Measurements from ENCODE around the gene TAB3.

The TAB3 gene

GRCh38 chrX:30806187-30806728, 82.8 kb downstream of the TAB3 start:
- Histone ChIP-seq H3K27me3 (ENCODE audit: insufficient read depth, low read depth) (no peaks in the 10 kb centered on the region), H3K4me3 (IDR thresholded peaks at IDR 0.05; ENCODE audit: insufficient read depth, low read depth, low read length) (no peak overlapping the region), H3K9ac (no peak overlapping the region), H3K27ac (no peak overlapping the region), H3K4me1 (ENCODE audit: low read depth, poor library complexity, severe bottlenecking) (no peaks in the 10 kb centered on the region), H3K4me2 (no peak overlapping the region), H2AFZ (ENCODE audit: low read depth) (no peak overlapping the region), H3K36me3 (ENCODE audit: insufficient read depth) (no peaks in the 10 kb centered on the region), H3K79me2 (ENCODE audit: insufficient read depth, low read depth) (no peaks in the 10 kb centered on the region), H4K20me1 (ENCODE audit: insufficient read depth) (no peaks in the 10 kb centered on the region)
- no peak for TF ChIP-seq CTCF (conservative IDR thresholded peaks at IDR 0.05; ENCODE audit: low read depth, low read length)

- H3K27me3 ChIP-seq (ENCODE audit: insufficient read depth, low read depth): no peaks in the 10 kb centered on the region
- no peak for TF ChIP-seq CTCF (conservative IDR thresholded peaks at IDR 0.05; ENCODE audit: low read depth, low read length)
- no peaks in the 10 kb centered on the region for H3K36me3 ChIP-seq (ENCODE audit: insufficient read depth)
- H2AFZ ChIP-seq (ENCODE audit: low read depth): no peak overlapping the region
- H3K4me1 ChIP-seq (ENCODE audit: low read depth, poor library complexity, severe bottlenecking): no peaks in the 10 kb centered on the region
- H4K20me1 ChIP-seq (ENCODE audit: insufficient read depth): no peaks in the 10 kb centered on the region
- no peak overlapping the region for H3K4me3 ChIP-seq (IDR thresholded peaks at IDR 0.05; ENCODE audit: insufficient read depth, low read depth, low read length)
- no peak overlapping the region for H3K27ac ChIP-seq
- no peak overlapping the region for H3K9ac ChIP-seq
- H3K79me2 ChIP-seq (ENCODE audit: insufficient read depth, low read depth): no peaks in the 10 kb centered on the region
- H3K4me2 ChIP-seq: no peak overlapping the region
Measured at GRCh38 chrX:30804462-30804861, 84.6 kb downstream of the TAB3 start.

- Histone ChIP-seq H3K36me3 (ENCODE audit: insufficient read depth) (no peaks in the 10 kb centered on the region), H3K4me2 (no peak overlapping the region), H4K20me1 (ENCODE audit: insufficient read depth) (no peaks in the 10 kb centered on the region), H3K4me3 (IDR thresholded peaks at IDR 0.05; ENCODE audit: insufficient read depth, low read depth, low read length) (no peak overlapping the region), H3K9ac (no peak overlapping the region), H3K27me3 (ENCODE audit: insufficient read depth, low read depth) (no peaks in the 10 kb centered on the region), H3K27ac (no peak overlapping the region), H3K79me2 (ENCODE audit: insufficient read depth, low read depth) (no peaks in the 10 kb centered on the region), H2AFZ (ENCODE audit: low read depth) (no peak overlapping the region), H3K4me1 (ENCODE audit: low read depth, poor library complexity, severe bottlenecking) (no peaks in the 10 kb centered on the region)
- TF ChIP-seq CTCF (conservative IDR thresholded peaks at IDR 0.05; ENCODE audit: low read depth, low read length): no peak
Measured at GRCh38 chrX:30800901-30801300, 88.2 kb downstream of the TAB3 start.

- no peak for TF ChIP-seq CTCF (conservative IDR thresholded peaks at IDR 0.05; ENCODE audit: low read depth, low read length)
- Histone ChIP-seq H2AFZ (ENCODE audit: low read depth) (no peak overlapping the region), H3K4me2 (no peak overlapping the region), H3K79me2 (ENCODE audit: insufficient read depth, low read depth) (no peaks in the 10 kb centered on the region), H3K4me3 (IDR thresholded peaks at IDR 0.05; ENCODE audit: insufficient read depth, low read depth, low read length) (no peak overlapping the region), H3K4me1 (ENCODE audit: low read depth, poor library complexity, severe bottlenecking) (no peaks in the 10 kb centered on the region), H4K20me1 (ENCODE audit: insufficient read depth) (no peaks in the 10 kb centered on the region), H3K27ac (no peak overlapping the region), H3K9ac (no peak overlapping the region), H3K27me3 (ENCODE audit: insufficient read depth, low read depth) (no peaks in the 10 kb centered on the region), H3K36me3 (ENCODE audit: insufficient read depth) (no peaks in the 10 kb centered on the region)
Measured at GRCh38 chrX:30799327-30799726, 89.7 kb downstream of the TAB3 start.
